Spinal cord (tissue), 10 donors: ENCODE results near the gene GABRA4. TPM values are rescaled to one million over a fixed set of nuclear protein-coding genes. Genes with fewer than 3 reads are reported as not detected.

Experiments
- DNase-seq, 6 donors: peaks; one replicate each; pipeline versions ENCODE4 v3.0.0 to v3.0.0-alpha.2; 2013 to 2015; ENCODE audit warnings: low spot score in 6 of 6, low read depth in 4 of 6
- H3K27ac ChIP-seq: one replicate; pipeline ENCODE4 v1.5.1; 2013; ENCODE audit warnings: low read depth, low read length, control low read depth
- H3K27me3 ChIP-seq: one replicate; pipeline ENCODE4 v1.6.1; 2013; ENCODE audit warnings: low read length; ENCODE audit not compliant: control insufficient read depth, insufficient read depth
- H3K36me3 ChIP-seq: one replicate; pipeline ENCODE4 v1.6.1; 2013; ENCODE audit warnings: low read length; ENCODE audit not compliant: control insufficient read depth, insufficient read depth
- H3K4me1 ChIP-seq: one replicate; pipeline ENCODE4 v1.6.1; 2013; ENCODE audit warnings: low read length; ENCODE audit not compliant: control insufficient read depth, insufficient read depth
- H3K4me3 ChIP-seq: one replicate; pipeline ENCODE4 v1.5.1; 2013; ENCODE audit warnings: low read depth, low read length, control low read depth
- H3K9me3 ChIP-seq: one replicate; pipeline ENCODE4 v1.6.1; 2013; ENCODE audit warnings: low read length; ENCODE audit not compliant: control insufficient read depth, insufficient read depth
- WGBS: methylation state at CpG from one replicate; pipeline ENCODE4 v1.1.5; 2013; ENCODE audit warnings: missing lambda C conversion rate; ENCODE audit not compliant: insufficient coverage; 5-methylcytosine and 5-hydroxymethylcytosine counted together
- polyA plus RNA-seq, 2 donors: library from polyadenylated mRNA; unstranded; fragments of 120-200 nt; gene quantifications; one replicate each; pipeline ENCODE4 v1.2.1, GENCODE V29; 2013; ENCODE audit not compliant: insufficient read length in 2 of 2
- total RNA-seq, 2 donors: library from RNA; depleted of rRNA in 1 of 2; stranded (reverse); fragments of 120-200 nt in 1 of 2; fragments of >200 nt in 1 of 2; gene quantifications; one replicate each; pipeline versions ENCODE4 v1.2.3 to v1.2.4, GENCODE V29; 2013 to 2014
- donor health status: healthy.

GABRA4 gene
- total and polyA plus RNA-seq, 4 donors = 1.3 to 8.1 (median 2.0) TPM

DNA sequence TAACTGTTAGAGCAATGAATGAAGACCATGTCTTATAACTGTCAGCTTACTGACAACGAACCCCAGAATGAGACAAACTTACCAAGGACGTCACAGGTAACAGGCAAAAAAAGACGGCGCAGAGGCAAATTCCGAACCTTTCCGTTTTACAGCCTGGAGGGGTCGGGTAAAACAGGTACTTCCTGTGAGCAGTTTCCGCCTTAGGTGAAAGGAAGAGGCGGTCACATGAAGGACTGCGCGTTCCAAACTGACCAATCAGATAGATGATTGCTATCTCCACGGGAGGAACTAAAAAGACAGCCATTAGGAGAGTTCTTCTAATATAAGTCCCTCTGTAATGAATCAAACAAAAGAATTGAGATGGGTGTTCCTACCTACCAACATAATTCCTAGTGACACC, 84.3 kb downstream of the GABRA4 start, which contains the start of gene COX7B2:
Gene COX7B2, minus strand, starts transcription at position 168 of the 400 bp plus-strand sequence. CDS start 174,053 bp downstream, outside the sequence.
- Histone ChIP-seq H3K27me3 (no peaks in the 10 kb centered on the region), H3K4me1 (no peaks in the 10 kb centered on the region), H3K9me3 (no peaks in the 10 kb centered on the region), H3K36me3 (no peaks in the 10 kb centered on the region), H3K4me3 (no peak within 1 kb of the TSS), H3K27ac (no peak within 1 kb of the TSS)
- 100% methylated on average over 11 of the region's 12 CpGs for WGBS
- DNase-seq = no peak

DNA sequence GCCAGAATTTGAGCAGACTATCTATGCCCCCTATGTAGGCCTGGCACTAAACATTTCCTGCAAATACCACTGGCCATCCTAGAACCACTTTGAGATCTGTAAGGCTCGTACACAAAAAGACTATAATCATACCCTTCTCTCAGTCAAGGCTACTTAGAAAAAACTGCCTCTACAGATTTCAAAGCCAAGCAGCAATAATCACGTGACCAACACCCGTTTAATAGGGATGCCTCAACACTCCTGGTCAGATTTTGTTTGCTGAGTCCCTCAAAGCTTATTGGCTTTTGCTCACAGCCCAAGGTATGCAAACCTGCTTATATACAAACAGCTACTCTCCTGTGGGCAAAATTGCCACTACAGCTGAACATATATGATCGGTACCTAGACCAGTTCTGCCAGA, 85.2 kb downstream of the GABRA4 start:
- DNase-seq = no peak
- Histone ChIP-seq H3K27ac (no peak overlapping the region), H3K4me3 (no peak overlapping the region), H3K36me3 (no peaks in the 10 kb centered on the region), H3K4me1 (no peaks in the 10 kb centered on the region), H3K9me3 (no peaks in the 10 kb centered on the region), H3K27me3 (no peaks in the 10 kb centered on the region)
- WGBS = 90% methylated on average over 4 of the region's 4 CpGs

DNA sequence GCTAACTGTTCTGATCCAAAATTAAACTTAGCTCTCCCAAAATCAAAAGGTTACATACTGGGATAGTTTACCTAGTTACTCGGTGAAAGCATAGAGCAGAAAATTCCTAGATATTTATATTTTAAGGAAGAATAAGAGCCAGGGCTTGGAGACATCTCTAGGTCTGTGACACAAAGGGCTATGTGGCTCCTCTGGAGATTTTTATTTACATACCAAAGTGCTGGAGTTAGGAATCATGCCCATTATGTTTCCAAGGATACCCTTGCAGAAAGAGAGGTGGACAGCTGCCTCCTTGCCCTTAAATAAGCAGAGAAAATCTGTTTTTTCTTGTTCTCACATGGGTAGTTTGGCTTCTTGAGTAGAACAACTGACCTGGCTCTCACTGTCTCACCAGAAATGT, 93.3 kb downstream of the GABRA4 start:
- Histone ChIP-seq H3K27ac (no peak overlapping the region), H3K27me3 (no peaks in the 10 kb centered on the region), H3K4me3 (no peak overlapping the region), H3K9me3 (no peaks in the 10 kb centered on the region), H3K4me1 (no peaks in the 10 kb centered on the region), H3K36me3 (no peaks in the 10 kb centered on the region)
- peak in 1 of 6 donors; percentile 33 for DNase-seq
- no CpG with 5 or more reads among the region's 1 CpG for WGBS

DNA sequence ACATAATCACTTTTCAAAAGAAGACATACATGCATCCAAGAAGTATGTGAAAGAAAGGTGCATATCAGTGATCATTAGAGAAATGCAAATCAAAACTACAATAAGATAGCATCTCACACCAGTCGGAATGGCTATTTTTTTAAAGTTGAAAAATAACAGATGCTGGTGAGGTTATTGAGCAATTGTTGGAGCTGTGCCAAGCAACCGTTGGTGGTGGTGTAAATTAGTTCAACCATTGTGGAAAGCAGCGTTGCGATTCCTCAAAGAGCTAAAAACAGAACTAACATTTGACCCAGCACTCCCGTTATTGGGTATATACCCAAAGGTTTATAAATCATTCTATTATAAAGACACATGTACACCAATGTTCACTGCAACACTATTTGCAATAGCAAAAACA, 98.6 kb downstream of the GABRA4 start:
- no CpG with 5 or more reads among the region's 5 CpGs for WGBS
- no peaks in the 10 kb centered on the region for H3K36me3 ChIP-seq
- DNase-seq = no peak
- no peaks in the 10 kb centered on the region for H3K9me3 ChIP-seq
- H3K27me3 ChIP-seq = no peaks in the 10 kb centered on the region
- no peak overlapping the region for H3K4me3 ChIP-seq
- H3K27ac ChIP-seq = no peak overlapping the region
- no peaks in the 10 kb centered on the region for H3K4me1 ChIP-seq

DNA sequence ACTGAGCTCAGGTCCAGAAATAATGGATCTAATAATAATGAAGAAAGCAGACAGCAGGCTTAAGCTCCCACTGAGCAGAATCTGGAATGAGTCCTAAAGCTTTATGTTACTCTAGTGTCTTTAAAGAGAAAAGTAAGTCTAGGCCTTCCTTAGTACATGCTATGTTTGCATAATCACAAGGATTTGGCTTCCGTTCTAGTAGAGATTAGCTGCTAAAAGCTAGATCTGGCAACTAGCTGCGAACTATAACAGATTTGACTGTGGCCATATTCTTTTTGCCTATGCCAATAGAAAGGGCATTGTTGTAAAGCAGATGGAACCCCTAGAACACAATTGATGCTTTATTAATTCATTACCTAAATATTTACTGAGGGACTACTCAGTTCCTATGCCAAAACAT, 103.3 kb downstream of the GABRA4 start:
- Histone ChIP-seq H3K4me1 (no peaks in the 10 kb centered on the region), H3K4me3 (no peak overlapping the region), H3K27ac (no peak overlapping the region), H3K27me3 (no peaks in the 10 kb centered on the region), H3K9me3 (no peaks in the 10 kb centered on the region), H3K36me3 (no peaks in the 10 kb centered on the region)
- DNase-seq = peak in 2 of 6 donors; percentile 54 to 63
- WGBS = no CpG with 5 or more reads among the region's 2 CpGs

DNA sequence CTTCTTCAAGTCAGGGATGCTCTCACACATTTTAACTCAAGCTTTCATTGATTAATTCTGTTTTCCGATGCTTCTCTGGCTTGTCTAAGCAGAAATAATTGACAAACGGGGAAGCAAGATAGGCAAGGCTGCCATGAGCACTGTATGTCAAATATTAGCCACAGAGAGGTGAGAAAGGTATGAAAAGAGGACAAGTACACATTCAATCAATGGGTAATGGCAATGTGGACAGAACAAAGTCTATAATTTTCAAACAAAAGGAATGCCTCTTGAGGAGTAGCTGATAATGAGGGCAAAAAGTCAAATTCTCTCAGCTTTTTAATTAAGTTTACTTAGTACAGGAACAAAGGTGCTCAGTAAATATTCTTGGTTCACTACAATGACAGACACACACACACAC, 104.0 kb downstream of the GABRA4 start:
- Histone ChIP-seq H3K27ac (no peak overlapping the region), H3K9me3 (no peaks in the 10 kb centered on the region), H3K4me1 (no peaks in the 10 kb centered on the region), H3K36me3 (no peaks in the 10 kb centered on the region), H3K27me3 (no peaks in the 10 kb centered on the region), H3K4me3 (no peak overlapping the region)
- DNase-seq = no peak
- WGBS = no CpG with 5 or more reads among the region's 2 CpGs

DNA sequence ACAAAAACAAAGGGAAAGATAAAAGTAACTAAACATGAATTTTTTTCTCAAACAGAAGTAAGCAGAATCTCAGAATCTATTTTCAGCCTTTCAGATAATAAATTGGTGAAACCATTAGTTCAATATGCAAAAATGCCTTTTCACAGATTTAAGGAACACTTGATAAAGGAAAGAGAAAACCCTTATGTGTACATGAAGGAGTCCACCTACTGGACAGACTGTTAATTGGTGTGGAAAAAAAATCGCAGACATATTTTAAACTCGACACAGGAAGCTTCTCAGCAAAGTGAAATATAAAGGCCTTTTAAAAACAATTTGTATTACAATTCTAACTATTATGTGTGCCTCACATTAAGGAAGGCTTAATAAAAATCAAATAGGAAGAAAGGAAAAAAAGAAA, 106.7 kb downstream of the GABRA4 start:
- peak in 2 of 6 donors; percentile 46 to 66 for DNase-seq
- Histone ChIP-seq H3K4me1 (no peaks in the 10 kb centered on the region), H3K4me3 (no peak overlapping the region), H3K9me3 (no peaks in the 10 kb centered on the region), H3K27me3 (no peaks in the 10 kb centered on the region), H3K27ac (no peak overlapping the region), H3K36me3 (no peaks in the 10 kb centered on the region)
- no CpG with 5 or more reads among the region's 2 CpGs for WGBS

DNA sequence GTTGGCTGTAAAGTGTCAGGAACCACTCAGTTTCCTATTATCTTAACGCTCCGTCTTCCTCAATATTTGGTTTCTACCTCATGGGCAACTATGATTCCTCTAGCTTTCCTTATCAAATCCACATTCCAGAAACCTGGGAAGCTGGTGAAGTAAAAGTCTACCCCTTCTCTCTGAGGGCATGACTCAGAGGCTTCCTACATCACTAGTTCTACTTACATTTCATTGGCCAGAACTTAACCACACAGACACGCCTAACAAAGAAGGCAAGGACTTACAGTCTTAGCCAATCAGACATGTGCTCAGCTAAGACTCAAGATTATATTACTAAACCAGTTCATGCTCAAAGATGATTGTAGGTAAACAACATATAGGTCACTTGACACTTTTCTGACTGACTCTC, 114.7 kb downstream of the GABRA4 start:
- Histone ChIP-seq H3K27ac (no peak overlapping the region), H3K27me3 (no peaks in the 10 kb centered on the region), H3K4me1 (no peaks in the 10 kb centered on the region), H3K9me3 (no peaks in the 10 kb centered on the region), H3K36me3 (no peaks in the 10 kb centered on the region), H3K4me3 (no peak overlapping the region)
- no peak for DNase-seq
- WGBS = 92% methylated on average over 2 of the region's 3 CpGs

DNA sequence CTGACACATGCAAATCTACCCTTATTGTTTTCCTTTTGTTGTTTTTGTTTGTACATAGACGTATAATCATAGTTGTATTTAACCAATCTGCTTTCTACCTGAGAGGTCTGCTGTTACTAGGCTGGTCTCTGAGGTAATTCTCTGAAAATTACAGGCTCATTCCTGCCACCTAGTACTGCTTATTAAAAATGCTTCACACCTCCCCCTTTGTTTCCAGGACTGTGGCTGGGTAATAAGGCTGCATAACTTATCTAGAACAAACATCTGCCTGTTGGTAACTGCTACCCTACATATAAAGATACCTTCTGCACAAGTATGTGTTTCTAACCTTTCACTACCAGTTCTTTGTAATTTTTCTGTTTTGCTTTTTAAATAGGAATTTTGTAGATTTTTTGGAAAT, 118.6 kb downstream of the GABRA4 start:
- Histone ChIP-seq H3K36me3 (no peaks in the 10 kb centered on the region), H3K4me1 (no peaks in the 10 kb centered on the region), H3K27me3 (no peaks in the 10 kb centered on the region), H3K9me3 (no peaks in the 10 kb centered on the region), H3K4me3 (no peak overlapping the region), H3K27ac (no peak overlapping the region)
- WGBS = no CpG with 5 or more reads among the region's 1 CpG
- DNase-seq = peak in 1 of 6 donors; percentile 64

DNA sequence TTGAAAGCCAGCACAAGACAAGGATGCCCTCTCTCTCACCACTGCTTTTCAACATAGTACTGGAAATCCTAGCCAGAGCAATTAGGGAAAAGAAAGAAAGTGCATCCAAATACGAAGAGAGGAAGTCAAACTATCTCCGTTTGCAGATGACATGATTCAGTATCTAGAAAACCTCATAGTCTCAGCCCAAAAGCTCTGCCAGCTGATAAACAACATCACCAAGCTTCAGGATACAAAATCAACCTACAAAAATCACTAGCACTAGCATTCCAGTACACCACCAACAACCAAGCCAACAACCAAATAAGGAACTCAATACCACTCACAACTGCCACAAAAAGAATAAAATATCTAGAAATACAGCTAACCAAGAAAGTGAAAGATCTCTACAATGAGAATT, 123.0 kb downstream of the GABRA4 start:
- DNase-seq = no peak
- H3K4me1 ChIP-seq = no peaks in the 10 kb centered on the region
- no peaks in the 10 kb centered on the region for H3K27me3 ChIP-seq
- no peaks in the 10 kb centered on the region for H3K36me3 ChIP-seq
- no peak overlapping the region for H3K4me3 ChIP-seq
- no peaks in the 10 kb centered on the region for H3K9me3 ChIP-seq
- no CpG with 5 or more reads among the region's 2 CpGs for WGBS
- no peak overlapping the region for H3K27ac ChIP-seq
